ENCODE results near the gene VWA8.

Gene VWA8

GRCh38 chr13:41960637-41961465 is at the start of gene VWA8:
VWA8 (minus strand) TSS chr13:41961109; CDS start chr13:41961015, 94 bp downstream.
- DNase-seq (ENCODE audit: low read depth, low spot score): peak; percentile 31
- H3K27ac ChIP-seq: peak within 1 kb of the TSS; percentile 88

- H3K27ac ChIP-seq: no peak overlapping the region
- no peak for DNase-seq (ENCODE audit: low read depth, low spot score)
These were observed 48.1 kb upstream of the VWA8 start for GRCh38 chr13:42009057-42009456.

GRCh38 chr13:42007844-42008243 is 46.9 kb upstream of the VWA8 start:
- no peak overlapping the region for H3K27ac ChIP-seq
- DNase-seq (ENCODE audit: low read depth, low spot score): no peak

GRCh38 chr13:42002066-42002465 is 41.2 kb upstream of the VWA8 start:
- no peak for DNase-seq (ENCODE audit: low read depth, low spot score)

GRCh38 chr13:42001580-42001979 is 40.7 kb upstream of the VWA8 start:
- no peak overlapping the region for H3K27ac ChIP-seq
- DNase-seq (ENCODE audit: low read depth, low spot score): no peak

More at GRCh38 chr13:42002066-42002465, 41.2 kb upstream of the VWA8 start:
- no peak overlapping the region for H3K27ac ChIP-seq

GRCh38 chr13:42000846-42001245 is 39.9 kb upstream of the VWA8 start:
- DNase-seq (ENCODE audit: low read depth, low spot score): no peak
- H3K27ac ChIP-seq: no peak overlapping the region

- DNase-seq (ENCODE audit: low read depth, low spot score): no peak
- H3K27ac ChIP-seq: no peak overlapping the region
These were observed 36.5 kb upstream of the VWA8 start for GRCh38 chr13:41997396-41997795.

- DNase-seq (ENCODE audit: low read depth, low spot score): no peak
These were observed 35.0 kb upstream of the VWA8 start for GRCh38 chr13:41995946-41996345.

GRCh38 chr13:41995336-41995735 is 34.4 kb upstream of the VWA8 start:
- no peak overlapping the region for H3K27ac ChIP-seq
- DNase-seq (ENCODE audit: low read depth, low spot score): no peak

More at GRCh38 chr13:41995946-41996345, 35.0 kb upstream of the VWA8 start:
- H3K27ac ChIP-seq: no peak overlapping the region

- no peak for DNase-seq (ENCODE audit: low read depth, low spot score)
- H3K27ac ChIP-seq: no peak overlapping the region
These were observed 33.8 kb upstream of the VWA8 start for GRCh38 chr13:41994696-41995095.

GRCh38 chr13:41991936-41992335 is 31.0 kb upstream of the VWA8 start:
- no peak overlapping the region for H3K27ac ChIP-seq
- DNase-seq (ENCODE audit: low read depth, low spot score): no peak

- no peak for DNase-seq (ENCODE audit: low read depth, low spot score)
- H3K27ac ChIP-seq: no peak overlapping the region
These were observed 27.3 kb upstream of the VWA8 start for GRCh38 chr13:41988244-41988643.

- H3K27ac ChIP-seq: no peak overlapping the region
- DNase-seq (ENCODE audit: low read depth, low spot score): no peak
These were observed 25.0 kb upstream of the VWA8 start for GRCh38 chr13:41985788-41986508.

GRCh38 chr13:41981951-41982715 is 21.2 kb upstream of the VWA8 start:
- no peak for DNase-seq (ENCODE audit: low read depth, low spot score)

GRCh38 chr13:41978007-41978406 is 17.1 kb upstream of the VWA8 start:
- H3K27ac ChIP-seq: no peak overlapping the region
- DNase-seq (ENCODE audit: low read depth, low spot score): no peak

More at GRCh38 chr13:41981951-41982715, 21.2 kb upstream of the VWA8 start:
- H3K27ac ChIP-seq: no peak overlapping the region

GRCh38 chr13:41976476-41976875 is 15.6 kb upstream of the VWA8 start:
- no peak overlapping the region for H3K27ac ChIP-seq
- no peak for DNase-seq (ENCODE audit: low read depth, low spot score)

- peak; percentile 64 for DNase-seq (ENCODE audit: low read depth, low spot score)
- H3K27ac ChIP-seq: peak overlapping the region; percentile 64
These were observed 13.5 kb upstream of the VWA8 start for GRCh38 chr13:41974262-41974900.

GRCh38 chr13:41973247-41973741 is 12.4 kb upstream of the VWA8 start:
- H3K27ac ChIP-seq: no peak overlapping the region
- no peak for DNase-seq (ENCODE audit: low read depth, low spot score)

- H3K27ac ChIP-seq: no peak overlapping the region
These were observed 10.9 kb upstream of the VWA8 start for GRCh38 chr13:41971848-41972247.

GRCh38 chr13:41970918-41971317 is 10.0 kb upstream of the VWA8 start:
- no peak overlapping the region for H3K27ac ChIP-seq
- no peak for DNase-seq (ENCODE audit: low read depth, low spot score)

More at GRCh38 chr13:41971848-41972247, 10.9 kb upstream of the VWA8 start:
- no peak for DNase-seq (ENCODE audit: low read depth, low spot score)

Measured in epithelial cell of prostate (primary cell).